Activated CD4-positive, alpha-beta T cell treated with anti-CD3 and anti-CD28 coated beads, Interleukin-2, amount 50 U/mL, for 4 hours (primary cell): Measurements from ENCODE around the gene PSMC3IP.

Experiments used
- DNase-seq, 2 experiments: peaks; one replicate each; pipeline ENCODE4 v3.0.0-alpha.2; 2020

Gene PSMC3IP

GRCh38 chr17:42537156-42537805 is 40.2 kb downstream of the PSMC3IP start:
- DNase-seq: no peak

- DNase-seq: peak; percentile 52 to 56
Observed at GRCh38 chr17:42536372-42537155, 41.0 kb downstream of the PSMC3IP start.

DNA sequence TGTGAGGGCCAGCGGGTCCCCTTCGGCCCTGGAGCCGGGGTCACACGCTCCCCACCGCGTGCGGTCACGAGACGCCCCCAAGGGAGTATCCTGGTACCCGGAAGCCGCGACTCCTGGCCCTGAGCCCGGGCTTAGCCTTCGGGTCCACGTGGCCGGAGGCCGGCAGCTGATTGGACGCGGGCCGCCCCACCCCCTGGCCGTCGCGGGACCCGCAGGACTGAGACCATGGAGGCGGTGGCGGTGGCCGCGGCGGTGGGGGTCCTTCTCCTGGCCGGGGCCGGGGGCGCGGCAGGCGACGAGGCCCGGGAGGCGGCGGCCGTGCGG is 41.5 kb downstream of the PSMC3IP start, which contains the start of gene NAGLU:
NAGLU (plus strand) TSS at position 194 of the 324 bp plus-strand sequence; CDS start at position 226, 32 bp downstream.
- peak; percentile 66 to 67 for DNase-seq

DNA sequence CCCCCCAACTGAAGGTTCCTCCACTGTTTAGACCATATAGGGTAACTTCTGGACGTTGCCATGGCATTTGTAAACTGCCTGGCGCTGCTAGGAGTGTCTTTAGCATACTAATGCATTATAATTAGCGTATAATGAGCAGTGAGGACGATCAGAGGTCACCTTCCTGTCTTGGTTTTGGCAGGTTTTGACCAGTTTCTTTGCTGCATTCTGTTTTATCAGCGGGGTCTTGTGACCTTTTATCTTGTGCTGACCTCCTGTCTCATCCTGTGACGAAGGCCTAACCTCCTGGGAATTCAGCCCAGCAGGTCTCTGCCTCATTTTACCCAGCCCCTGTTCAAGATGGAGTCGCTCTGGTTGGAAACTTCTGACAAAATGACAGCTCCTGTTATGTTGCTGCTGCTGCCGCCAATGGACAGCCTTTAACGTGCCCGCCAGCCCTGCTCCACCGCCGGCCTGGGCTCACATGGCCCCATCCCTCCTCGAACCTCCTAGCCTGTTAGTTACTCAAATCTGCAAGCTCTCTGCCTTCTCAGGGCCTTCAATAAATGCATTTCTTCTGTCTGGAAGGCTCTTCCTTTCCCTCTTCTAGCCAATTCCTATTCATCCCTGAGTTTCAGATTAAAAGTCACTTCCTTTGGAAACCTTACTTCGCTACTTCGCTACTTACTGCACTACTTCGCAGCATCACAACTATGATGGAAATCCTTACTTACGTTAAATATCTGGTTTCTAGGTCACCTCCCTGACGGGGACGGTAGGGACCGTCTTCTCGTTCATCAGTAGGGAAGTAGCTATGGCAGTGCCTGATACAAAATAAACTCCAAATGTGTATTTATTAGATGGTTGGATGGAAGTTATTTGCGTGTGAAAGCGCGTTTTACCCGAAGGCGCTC is 42.1 kb downstream of the PSMC3IP start:
- no peak for DNase-seq

GRCh38 chr17:42531455-42532354 is 45.8 kb downstream of the PSMC3IP start:
- DNase-seq: peak in 1 of 2 experiments; percentile 25

DNA sequence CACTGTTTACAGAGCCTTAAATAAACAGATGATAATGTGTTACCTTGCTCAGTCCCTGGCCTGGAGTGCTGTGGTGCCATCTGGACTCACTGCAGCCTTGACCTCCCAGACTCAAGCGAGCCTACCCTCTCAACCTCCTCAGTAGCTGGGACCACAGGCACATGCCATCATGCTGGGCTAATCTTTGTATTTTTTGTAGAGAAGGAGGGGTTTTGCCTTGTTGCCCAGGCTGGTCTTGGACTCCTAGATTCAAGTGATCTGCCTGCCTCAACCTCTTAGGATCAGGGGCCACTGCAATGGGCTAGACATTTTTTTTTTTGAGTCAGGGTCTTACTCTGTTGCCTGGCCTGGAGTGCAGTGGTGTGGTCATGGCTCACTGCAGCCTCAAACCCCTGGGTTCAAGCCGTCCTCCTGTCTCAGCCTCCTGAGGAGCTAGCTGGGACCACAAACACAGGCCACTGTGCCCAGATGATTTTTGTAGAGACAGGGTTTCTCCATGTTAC is 46.5 kb downstream of the PSMC3IP start:
- no peak for DNase-seq

- DNase-seq: no peak
Observed at GRCh38 chr17:42529061-42529460, 48.5 kb downstream of the PSMC3IP start.

GRCh38 chr17:42527932-42528331 is 49.6 kb downstream of the PSMC3IP start:
- DNase-seq: no peak

- no peak for DNase-seq
Observed at GRCh38 chr17:42526031-42526444, 51.5 kb downstream of the PSMC3IP start.

DNA sequence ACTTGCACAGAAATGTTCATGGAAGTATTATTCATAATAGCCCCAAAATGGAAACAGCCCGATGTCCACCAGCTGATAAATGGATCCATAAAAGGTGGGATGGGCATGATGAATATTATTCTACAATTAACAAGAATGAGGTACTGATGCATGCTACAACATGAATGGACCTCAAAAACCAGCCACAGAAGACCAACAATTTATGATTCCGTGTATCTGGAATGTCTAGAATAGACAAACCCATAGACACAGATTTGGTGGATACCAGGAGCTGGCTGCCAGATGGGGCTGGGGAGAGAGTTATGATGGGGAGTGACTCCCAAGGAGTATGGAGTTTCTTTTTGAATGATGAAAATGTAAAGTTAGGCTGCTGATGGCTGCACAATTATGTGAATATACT is 52.3 kb downstream of the PSMC3IP start:
- no peak for DNase-seq

DNA sequence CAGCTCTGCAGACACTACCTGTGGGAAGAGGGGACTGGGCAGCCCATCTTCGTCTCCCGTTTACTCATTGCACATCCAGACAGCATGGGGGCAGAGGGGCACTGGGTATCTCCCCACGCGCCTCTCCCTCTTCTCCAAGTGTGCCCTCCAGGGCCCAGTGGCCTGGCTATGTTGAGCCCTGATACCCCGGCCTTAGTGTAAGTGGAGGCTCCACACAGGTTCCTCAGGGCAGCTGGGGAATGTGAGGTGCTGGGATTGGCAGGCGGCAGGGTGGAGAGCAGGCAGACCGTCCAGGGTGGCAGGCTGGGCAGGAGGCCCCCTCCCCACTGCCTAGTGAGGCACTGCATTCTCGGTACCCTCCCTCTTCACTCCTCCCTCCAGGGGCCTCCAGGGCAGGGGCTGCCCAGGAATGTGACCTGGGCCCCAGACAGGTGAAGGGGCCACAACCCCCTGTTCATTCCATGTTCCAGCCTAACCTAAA is 54.7 kb downstream of the PSMC3IP start:
- DNase-seq: no peak
